ENCODE data around the gene ZNF438.
"Not testable (repeated sequence)": the region's sequence is repeated elsewhere in the genome, so short reads cannot be mapped to it uniquely, and the experiment has no call there.

ZNF438 gene

DNA sequence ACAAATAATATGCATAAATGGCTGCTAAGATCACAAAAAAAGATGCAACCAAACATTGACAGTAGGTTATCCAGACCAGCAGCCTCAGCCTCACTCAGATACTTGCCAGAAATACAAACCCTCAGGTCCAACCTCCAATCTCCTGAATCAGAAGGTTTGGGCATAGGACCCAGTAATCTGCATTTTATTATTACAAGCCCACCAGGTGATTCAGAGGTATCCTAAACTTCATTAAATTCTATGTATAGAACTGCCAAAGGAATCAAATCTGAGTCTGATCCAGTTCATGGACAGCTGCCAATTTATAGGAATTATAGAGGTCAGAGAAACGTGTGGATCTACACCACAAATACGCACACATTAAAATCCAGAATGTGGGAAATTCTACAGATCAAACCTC lies 41.3 kb downstream of the ZNF438 start:
- DNase-seq (ENCODE audit: low read depth in 2 of 3, low spot score in 2 of 3): no peak

DNA sequence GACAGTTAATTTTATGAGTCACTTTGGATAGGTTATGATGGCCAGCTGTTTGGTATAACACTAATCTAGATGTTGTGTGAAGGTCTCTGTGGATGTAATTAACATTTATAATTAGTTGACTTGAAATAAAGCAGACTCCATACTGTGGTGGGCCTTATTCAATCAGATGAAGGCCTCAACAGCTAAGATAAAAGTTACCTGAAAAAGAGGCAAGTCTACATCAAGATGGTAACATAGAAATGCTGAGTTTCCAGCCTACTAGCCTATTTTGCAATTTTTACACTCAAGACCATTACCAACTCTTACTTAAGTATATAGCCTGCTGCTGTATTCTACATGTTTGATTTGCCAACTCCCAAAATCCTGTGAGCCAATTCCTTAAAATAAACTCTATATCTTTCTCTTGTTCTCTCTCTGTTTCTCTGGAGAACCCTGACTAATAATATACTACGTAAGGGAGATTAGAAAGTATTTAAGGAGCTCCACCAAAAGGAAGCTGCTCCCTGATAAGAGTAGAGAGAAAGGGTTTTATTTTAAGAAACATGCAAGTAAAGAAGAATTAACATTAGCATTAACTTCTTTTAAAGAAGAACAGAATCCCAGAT lies 42.7 kb downstream of the ZNF438 start:
- no peak for DNase-seq (ENCODE audit: low read depth in 2 of 3, low spot score in 2 of 3)

DNA sequence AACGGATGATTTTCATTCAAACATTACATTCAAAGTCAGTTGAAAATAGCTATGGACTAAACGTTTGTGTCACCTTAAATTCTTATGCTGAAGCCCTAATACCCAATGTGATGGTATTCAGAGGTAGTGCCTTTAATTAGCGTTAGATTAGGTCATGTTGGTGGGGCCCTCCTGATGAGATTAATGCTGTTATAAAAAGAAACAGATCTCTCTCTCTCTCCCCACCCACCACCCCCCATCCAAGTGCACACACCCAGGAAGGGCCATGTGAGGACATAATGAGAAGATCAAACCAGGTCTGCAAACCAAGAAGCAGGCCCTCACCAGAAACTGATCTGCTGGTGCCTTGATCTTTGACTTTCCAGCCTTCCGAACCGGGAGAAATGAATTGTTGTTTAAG lies 44.2 kb downstream of the ZNF438 start:
- DNase-seq (ENCODE audit: low read depth in 2 of 3, low spot score in 2 of 3): no peak

DNA sequence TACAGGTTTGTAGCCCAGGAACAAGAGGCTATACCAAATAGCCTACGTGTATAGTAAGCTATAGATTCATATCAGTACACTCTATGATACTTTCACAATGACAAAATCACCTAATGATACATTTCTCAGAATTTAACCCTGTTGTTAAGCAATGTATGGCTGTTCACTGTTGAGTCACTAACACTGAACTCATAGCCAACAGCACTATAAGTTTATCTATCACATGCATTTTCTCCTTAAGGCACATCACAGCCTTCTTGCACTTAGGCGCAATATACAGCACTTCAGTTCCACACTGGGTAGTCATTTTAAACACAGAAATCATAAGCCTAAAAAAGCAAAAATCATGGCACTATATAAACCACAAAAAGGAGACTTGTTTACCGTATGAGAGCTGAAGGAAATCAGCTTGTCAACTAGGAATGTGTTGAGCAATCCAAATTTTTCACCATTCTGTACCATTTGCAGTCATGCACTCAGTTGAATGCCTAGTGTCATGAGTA lies 45.6 kb downstream of the ZNF438 start:
- DNase-seq (ENCODE audit: low read depth in 2 of 3, low spot score in 2 of 3): no peak

DNA sequence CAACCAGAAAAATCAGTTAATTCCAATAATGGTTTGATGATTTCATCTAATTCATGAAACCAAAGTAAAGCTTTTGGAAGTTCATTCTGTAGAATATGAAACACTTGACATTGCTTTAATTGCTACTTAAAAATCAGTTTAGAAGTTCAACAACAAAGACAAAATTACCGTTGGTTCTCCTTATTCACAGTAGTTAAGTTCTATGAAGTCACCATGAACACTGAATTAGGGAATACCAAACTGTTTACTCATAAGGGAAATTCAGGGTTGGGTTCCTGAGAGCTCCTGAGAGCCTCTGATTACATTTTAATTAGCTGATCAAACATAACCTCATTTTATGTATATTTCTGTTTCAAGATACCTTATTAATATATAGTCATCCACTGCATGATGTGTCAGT lies 46.2 kb downstream of the ZNF438 start:
- DNase-seq (ENCODE audit: low read depth in 2 of 3, low spot score in 2 of 3): no peak

DNA sequence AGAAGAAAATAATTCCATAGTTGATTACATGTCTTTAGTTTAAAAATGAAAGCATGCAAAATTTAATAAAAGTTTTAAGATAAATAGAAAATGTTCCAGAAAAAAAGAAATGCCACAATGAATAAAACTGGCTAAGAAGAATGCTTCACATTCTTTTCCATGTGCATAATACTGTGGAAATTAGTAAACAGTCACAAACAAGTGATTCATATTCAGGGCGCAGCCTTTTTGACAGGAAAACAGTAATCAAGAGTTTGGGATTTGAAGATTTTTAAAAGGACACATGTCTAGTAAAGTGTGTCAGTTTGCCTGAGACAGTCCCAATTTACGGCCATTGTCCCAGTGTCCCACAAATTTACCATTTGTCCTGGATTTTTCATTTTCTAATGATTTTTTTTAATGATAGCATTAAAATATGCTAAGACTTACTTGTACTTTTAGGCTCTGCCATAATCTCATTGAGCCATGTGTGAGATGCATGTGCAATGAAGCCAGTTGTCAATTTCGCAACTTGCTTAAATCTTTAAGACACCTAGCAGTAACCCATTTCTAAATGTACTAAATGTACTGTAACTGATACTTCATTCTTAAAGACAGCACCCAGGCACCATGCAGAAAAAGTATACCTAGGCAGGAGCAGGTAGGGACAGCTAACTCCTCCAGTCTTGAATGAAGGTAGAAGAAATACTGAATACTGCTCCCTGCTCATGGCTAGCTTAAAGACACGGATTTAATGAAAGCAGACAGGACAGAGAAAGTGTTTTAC lies 46.9 kb downstream of the ZNF438 start:
- DNase-seq (ENCODE audit: low read depth in 2 of 3, low spot score in 2 of 3): no peak

DNA sequence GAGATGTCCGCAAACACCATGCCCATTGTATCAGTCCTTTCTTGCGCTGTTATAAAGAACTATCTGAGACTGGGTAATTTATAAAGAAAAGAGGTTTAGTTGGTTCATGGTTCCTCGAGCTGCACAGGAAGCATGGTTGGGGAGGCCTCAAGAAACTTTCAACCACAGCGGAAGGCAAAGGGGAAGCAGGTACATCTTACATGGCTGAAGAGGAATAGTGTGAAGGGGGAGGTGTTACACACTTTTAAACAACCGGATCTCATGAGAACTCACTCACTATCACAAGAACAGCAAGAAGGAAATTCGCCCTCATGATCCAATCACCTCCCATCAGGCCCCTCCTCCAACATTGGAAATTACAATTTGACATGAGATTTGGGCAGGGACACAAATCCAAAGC lies 48.5 kb downstream of the ZNF438 start:
- DNase-seq (ENCODE audit: low read depth in 2 of 3, low spot score in 2 of 3): not testable (repeated sequence)

DNA sequence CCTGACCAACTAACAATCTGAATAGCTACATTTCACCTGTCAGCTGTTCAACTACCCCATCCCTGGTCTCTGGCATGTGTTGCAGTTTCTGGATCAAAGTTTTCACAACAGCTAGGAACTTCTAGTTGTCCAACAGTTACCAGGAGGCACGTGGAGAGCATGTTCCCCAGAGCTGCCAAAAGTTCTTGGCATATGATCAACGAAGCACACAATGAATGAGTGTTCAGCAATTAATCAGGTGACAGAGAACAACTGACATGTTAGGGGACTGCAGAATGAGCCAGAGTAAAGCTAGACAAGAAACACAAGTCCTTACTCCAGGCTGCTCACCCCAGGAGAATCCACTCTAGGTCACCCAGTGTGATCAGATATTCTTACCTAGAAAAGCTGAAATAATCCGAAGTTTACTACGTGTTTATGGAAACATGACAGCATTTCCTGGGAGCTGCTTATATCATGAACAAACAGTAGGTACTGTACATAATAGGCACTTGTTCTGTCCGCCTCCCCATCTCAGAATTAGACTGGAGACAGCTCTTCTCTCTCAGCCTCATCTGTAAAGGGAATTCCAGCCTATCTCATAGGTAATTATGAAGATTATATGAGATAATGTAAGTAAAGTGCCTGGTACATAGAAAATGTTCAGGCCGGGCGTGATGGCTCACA lies 50.6 kb downstream of the ZNF438 start:
- no peak for DNase-seq (ENCODE audit: low read depth in 2 of 3, low spot score in 2 of 3)

DNA sequence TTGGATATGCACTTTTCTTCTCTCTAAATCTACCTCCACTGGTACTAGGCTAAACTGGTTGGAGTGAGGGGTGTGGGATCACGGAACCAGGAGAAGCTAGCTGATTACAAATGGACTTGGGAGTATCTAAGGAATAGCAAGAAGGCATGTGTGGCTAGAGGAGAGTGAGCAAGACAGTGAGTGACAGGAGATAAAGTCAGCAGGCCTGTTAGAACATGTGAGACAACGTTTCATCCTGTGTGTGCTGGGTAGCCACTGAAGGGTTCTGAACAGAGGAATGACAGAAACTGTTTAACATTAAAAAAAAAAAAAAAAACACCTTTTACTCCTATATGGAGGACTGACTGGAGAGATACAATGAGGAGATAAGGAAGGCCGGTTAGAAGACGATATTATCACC lies 51.7 kb downstream of the ZNF438 start:
- DNase-seq (ENCODE audit: low read depth in 2 of 3, low spot score in 2 of 3): no peak

DNA sequence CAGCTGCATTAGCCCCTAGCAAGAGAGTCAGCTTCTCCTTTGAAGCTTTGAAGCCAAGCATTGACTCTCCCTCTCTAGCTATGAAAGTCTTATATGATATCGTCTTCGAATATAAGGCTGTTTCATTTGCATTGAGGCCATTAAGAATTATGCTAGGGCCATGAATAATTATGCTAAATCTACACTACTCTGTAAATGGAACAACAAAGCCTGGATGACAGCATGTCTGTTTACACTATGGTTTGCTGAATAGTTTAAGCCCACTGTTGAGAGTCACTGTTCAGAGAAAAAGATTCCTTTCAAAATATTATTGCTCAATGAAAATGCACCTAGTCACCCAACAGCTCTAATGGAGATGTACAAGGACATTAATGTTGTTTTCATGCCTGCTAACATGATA lies 52.8 kb downstream of the ZNF438 start:
- DNase-seq (ENCODE audit: low read depth in 2 of 3, low spot score in 2 of 3): no peak

DNA sequence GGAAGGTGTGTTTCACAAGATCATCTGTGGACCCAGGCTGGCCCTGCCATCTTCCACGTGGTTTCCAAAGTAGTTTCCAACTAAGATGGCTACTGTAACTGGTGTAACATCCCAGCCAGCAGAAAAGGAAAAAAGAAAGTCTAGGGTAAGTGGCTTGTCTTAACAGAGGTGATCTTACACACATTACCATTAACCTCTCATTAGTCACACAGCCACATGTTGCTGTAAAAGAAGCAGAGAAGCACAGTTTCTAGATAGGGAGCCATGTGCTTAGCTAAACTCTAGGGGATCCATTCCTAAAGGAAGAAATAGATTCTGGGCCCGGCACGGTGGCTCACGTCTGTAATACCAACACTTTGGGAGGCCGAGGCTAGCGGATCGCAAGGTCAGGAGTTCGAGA lies 54.3 kb downstream of the ZNF438 start:
- no peak for DNase-seq (ENCODE audit: low read depth in 2 of 3, low spot score in 2 of 3)

DNA sequence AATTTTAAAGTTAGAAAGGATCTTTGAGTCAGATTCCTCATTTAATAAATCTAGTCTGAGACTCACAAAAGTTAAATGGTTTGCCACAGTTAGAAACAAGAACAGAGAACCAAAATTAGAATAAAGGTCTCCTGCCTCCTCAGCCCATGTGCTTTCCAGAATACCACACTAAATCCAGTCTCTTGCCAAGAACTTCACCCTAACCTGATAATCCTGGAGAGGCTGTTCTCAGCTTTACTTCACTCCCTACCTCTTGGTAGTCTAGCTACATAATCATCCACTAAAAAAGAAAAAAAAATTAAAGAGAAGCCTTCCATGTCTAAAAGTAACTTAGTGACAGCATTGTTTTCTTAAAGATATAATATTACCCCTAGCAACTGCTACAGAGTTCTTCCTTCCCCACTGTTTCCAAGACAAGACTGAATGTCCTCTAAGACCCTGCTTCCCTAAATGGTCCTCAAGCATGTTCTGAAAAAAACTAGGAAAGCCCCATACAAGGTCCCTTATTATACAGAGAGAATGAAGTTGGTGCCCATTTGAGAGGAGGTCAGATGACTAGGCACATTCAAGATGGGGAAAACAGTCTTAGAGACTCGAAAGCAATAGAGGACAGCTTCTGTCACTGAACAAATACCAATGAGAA lies 56.8 kb downstream of the ZNF438 start:
- no peak for DNase-seq (ENCODE audit: low read depth in 2 of 3, low spot score in 2 of 3)

DNA sequence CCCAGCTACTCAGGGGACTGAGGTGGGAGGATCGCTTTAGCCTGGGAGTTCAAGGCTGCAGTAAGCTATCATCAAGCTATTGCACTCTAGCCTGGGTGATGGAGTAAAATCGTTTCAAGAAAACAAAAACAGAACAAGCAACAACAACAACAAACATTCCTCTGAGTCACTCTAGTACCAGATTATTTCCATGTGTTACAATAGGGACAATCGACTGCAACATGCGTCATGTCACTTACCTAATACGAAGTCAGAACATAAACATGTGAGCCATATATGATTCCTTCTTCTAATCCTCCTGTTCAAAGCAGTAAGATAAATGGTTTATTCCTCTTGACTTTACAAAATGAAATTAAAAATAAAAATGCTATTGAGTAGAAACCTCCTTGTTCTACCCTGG lies 57.3 kb downstream of the ZNF438 start:
- no peak for DNase-seq (ENCODE audit: low read depth in 2 of 3, low spot score in 2 of 3)

DNA sequence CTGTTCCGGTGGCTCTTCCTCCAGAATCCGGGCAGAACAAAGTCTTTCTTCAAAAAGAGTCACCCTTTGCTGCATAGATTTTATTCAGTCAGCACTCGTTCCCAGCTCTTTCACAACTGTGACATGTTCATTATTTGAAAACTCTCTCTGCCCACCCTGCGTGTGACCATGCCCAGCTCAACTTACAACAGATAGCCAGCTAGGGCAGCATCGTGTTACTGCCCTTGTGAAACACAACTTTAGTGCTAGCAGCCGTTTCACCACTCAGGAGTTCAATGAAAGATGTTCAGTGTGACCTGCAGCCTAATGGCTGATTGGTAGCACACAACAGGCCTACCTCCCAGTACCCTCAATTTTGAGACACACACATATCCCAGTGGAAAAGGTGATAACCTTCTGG lies 57.9 kb downstream of the ZNF438 start:
- DNase-seq (ENCODE audit: low read depth in 2 of 3, low spot score in 2 of 3): no peak

DNA sequence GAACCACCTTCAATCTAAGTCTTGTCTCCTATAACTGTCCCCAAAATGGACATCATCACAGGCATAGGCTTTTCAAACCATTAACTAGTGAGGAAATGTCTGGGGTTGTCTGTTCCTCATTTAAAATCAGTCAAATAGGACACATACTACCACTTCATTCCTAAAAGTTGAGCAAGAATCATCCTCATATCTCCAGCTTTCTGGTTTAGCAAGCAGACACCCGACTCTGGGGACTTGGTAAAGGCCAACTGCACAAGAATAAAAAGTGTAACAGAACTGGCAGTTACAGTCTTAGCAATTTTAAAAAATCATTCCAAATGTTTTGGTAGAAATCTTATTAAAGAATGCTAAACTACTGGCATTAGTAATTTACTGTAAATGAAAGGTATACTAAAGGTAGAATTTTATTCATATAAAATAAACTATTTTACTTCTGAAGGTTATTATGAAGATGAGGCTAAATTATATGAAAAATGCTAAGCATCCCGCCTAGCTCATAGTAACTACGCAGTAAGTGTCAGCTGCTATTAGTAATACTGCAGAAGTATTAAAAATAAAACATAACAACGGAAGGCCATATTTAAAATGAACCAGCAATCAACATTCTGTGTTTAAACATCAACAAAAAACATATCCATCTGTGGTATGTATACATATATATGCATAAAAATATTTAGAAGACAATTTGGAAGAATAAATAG lies 60.8 kb downstream of the ZNF438 start:
- DNase-seq (ENCODE audit: low read depth in 2 of 3, low spot score in 2 of 3): no peak

DNA sequence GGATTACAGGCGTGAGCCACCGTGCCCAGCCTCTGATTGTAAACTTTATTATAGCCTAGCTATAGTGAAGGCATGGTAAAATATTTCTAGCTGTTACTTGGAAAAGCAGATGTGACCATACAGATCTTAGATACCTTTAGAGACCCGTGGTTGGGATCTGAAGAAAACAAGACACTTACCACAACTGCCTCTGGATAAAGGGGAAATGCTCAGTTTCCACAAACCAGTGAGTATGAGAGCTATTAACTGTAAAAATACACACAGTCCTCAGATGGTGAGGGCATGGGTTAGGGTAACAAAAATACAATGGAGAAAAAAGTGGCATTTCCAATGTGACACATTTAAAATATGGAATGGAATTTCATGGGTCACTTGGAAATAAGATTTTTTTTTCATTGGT lies 63.0 kb downstream of the ZNF438 start:
- DNase-seq (ENCODE audit: low read depth in 2 of 3, low spot score in 2 of 3): no peak

DNA sequence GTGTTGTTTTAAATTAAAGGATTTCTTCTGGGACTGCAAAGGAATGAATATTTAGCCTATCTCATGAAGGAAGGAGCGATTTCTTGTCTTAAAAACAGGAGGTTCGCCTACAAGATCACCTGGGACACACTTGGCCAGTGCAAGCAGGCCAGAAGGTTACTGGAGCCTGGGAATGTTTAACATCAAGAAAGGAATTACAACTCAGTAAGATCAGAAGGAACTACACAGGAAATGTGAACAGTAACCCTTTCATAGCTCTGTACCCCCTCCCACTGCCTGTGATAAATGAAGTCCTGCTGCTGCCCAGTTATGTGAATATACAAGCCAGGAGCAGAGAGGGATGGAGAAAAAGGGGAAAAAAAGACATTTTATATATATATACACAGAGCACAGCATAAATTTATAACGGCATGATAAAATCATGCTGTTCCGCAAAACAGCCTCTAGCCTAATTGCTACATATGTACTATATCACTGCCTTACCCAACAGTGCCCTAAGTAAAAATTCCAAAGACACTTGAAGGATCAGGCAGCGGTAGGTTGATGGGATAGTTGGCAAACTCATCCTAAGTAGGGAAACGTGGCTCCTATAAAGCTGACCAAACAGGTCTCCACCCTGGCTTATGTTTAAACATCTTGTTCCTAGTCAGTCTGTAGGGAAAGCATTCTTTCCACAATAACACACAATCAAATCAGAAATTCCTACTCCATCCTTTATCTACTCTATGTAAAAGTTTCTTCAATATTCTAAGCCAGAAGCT lies 63.8 kb downstream of the ZNF438 start:
- DNase-seq (ENCODE audit: low read depth in 2 of 3, low spot score in 2 of 3): no peak

DNA sequence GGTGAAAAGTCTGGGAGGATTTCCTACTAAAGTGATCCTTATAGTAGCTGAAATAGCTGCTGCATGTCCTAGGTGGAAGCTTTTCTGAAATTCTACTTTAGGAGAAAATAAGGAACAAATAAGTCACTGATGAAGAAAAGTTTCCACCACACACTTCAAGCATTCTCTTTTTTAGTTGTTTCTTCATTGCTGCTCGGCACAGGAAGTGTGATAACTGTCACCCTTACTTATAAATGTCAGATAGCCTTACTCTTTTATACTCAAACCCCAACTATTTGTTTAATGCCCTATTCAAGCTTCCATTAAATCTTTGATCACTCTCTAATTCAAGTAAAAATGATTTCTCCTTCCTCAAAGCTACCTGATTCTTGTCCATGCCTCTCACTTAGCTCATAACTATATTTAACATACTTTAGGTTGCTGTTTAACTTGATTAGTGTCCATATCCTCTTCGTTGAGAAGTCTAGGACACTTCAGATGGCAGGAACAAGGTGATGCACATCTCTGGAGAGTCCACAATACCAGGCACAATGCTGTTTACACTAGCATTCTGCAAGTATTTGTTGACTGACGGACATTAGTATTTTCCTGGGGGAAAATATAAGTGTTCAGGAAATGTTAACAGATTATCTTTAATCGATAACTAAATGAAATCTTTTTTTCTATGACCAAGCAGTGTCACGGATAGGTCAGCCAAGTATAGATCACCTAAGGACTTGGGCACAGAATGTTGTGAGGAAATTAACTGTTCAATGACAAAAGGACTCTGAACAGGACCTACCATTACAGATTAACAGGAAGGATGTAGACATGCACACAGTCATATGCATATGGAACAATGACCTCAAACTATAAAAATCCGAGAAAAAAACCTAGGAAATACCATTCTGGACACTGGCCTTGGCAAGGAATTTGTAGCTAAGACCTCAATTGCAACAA lies 67.4 kb downstream of the ZNF438 start:
- DNase-seq (ENCODE audit: low read depth in 2 of 3, low spot score in 2 of 3): no peak

DNA sequence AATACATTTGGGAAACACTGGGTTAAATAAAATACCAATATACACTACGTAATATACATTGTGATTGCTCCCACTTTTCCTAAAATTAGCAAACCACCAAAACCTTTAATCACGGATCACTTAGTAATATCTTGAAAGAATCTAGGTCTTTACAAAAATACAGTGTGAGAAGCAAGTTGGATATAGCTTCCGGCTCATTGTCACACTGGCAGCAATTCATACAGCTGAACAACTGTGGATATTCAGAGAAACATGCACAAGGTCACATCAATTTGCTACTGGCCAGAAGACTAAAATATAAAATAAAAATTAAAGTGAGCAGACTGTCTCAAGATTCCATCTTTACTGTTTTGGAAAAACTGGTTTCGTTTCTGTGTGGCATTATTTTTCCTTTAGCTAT lies 69.1 kb downstream of the ZNF438 start:
- no peak for DNase-seq (ENCODE audit: low read depth in 2 of 3, low spot score in 2 of 3)

DNA sequence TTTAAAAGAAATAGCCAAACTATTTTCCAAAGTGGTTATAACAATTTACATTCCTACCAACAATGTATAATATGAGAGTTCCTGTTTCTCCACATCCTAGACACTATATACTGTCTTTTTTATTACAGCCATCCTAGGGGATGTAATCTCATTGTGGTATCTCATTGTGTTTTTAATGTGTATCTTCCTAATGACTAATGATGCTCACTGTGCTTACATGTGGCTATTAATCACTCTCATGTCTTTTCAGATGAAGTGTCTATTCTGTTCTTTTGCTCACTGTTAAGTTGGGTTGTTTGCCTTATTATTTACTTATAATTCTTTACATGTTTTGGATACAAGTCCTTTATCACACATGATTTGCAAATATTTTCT lies 71.8 kb downstream of the ZNF438 start:
- no peak for DNase-seq (ENCODE audit: low read depth in 2 of 3, low spot score in 2 of 3)
